Measurements from ENCODE around the gene DHX34.

DNA sequence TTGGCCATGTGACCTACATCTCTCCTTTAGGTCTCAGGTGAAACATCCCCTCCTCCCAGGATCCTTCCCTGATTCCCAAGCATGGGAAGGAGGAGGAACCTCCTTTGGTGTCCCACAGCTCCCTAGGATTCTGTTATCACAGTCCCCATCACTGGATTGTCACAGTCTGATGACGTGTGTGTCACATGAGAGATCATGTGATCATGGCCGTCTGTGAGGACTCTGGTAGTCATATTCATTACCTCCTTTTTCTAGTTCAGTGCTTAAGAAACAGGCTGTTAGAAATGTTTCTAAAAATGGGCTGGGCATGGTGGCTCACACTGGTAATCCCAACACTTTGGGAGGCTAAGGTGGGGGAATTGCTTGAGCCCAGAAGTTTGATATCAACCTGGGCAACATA lies 3.0 kb downstream of the DHX34 start:
- TF ChIP-seq EZH2 (IDR thresholded peaks at IDR 0.05; ENCODE audit: insufficient read depth, low read length) (no peak), CTCF (IDR thresholded peaks at IDR 0.05; ENCODE audit: insufficient read depth, low read depth, low read length) (no peak)
